Measurements from ENCODE around the gene FAM47B. TPM values are rescaled to one million over a fixed set of nuclear protein-coding genes. Genes with fewer than 3 reads are reported as not detected.

The FAM47B gene
- total RNA-seq, 1 donor from 2014 or later: not detected

- DNase-seq (ENCODE audit: low read depth, low spot score): no peak
- no peaks in the 10 kb centered on the region for H3K27me3 Mint-ChIP-seq (ENCODE audit: low read depth)
- H3K4me3 Mint-ChIP-seq: no peak overlapping the region
- no peak for TF ChIP-seq CTCF (conservative IDR thresholded peaks at IDR 0.05)
- peaks cover 9% of the 10 kb centered on the region for H3K9me3 Mint-ChIP-seq
- H3K4me1 Mint-ChIP-seq: no peaks in the 10 kb centered on the region
- no peaks in the 10 kb centered on the region for H3K36me3 Mint-ChIP-seq (ENCODE audit: low read depth)
- H3K27ac Mint-ChIP-seq (ENCODE audit: unreplicated experiment): no peak overlapping the region
Measured at GRCh38 chrX:34943235-34943634, 639 bp downstream of the FAM47B start.

GRCh38 chrX:34956916-34957315 lies 14.3 kb downstream of the FAM47B start:
- DNase-seq (ENCODE audit: low read depth, low spot score): no peak
- Mint-ChIP-seq H3K27ac (ENCODE audit: unreplicated experiment) (no peak overlapping the region), H3K4me3 (no peak overlapping the region), H3K36me3 (ENCODE audit: low read depth) (no peaks in the 10 kb centered on the region), H3K27me3 (ENCODE audit: low read depth) (no peaks in the 10 kb centered on the region), H3K4me1 (no peaks in the 10 kb centered on the region), H3K9me3 (no peaks in the 10 kb centered on the region)
- TF ChIP-seq CTCF (conservative IDR thresholded peaks at IDR 0.05): no peak

GRCh38 chrX:34961662-34962061 lies 19.1 kb downstream of the FAM47B start:
- H3K36me3 Mint-ChIP-seq (ENCODE audit: low read depth): no peaks in the 10 kb centered on the region
- H3K4me1 Mint-ChIP-seq: no peaks in the 10 kb centered on the region
- no peaks in the 10 kb centered on the region for H3K9me3 Mint-ChIP-seq
- H3K4me3 Mint-ChIP-seq: no peak overlapping the region
- TF ChIP-seq CTCF (conservative IDR thresholded peaks at IDR 0.05): no peak
- H3K27ac Mint-ChIP-seq (ENCODE audit: unreplicated experiment): no peak overlapping the region
- DNase-seq (ENCODE audit: low read depth, low spot score): no peak
- H3K27me3 Mint-ChIP-seq (ENCODE audit: low read depth): no peaks in the 10 kb centered on the region

- no peak for DNase-seq (ENCODE audit: low read depth, low spot score)
- H3K9me3 Mint-ChIP-seq: peaks cover 3% of the 10 kb centered on the region
- H3K4me1 Mint-ChIP-seq: no peaks in the 10 kb centered on the region
- no peaks in the 10 kb centered on the region for H3K27me3 Mint-ChIP-seq (ENCODE audit: low read depth)
- no peak overlapping the region for H3K27ac Mint-ChIP-seq (ENCODE audit: unreplicated experiment)
- H3K4me3 Mint-ChIP-seq: no peak overlapping the region
- no peaks in the 10 kb centered on the region for H3K36me3 Mint-ChIP-seq (ENCODE audit: low read depth)
- TF ChIP-seq CTCF (conservative IDR thresholded peaks at IDR 0.05): no peak
Measured at GRCh38 chrX:34972206-34972605, 29.6 kb downstream of the FAM47B start.

GRCh38 chrX:34978171-34978570 lies 35.6 kb downstream of the FAM47B start:
- H3K4me3 Mint-ChIP-seq: no peak overlapping the region
- peaks cover 10% of the 10 kb centered on the region for H3K36me3 Mint-ChIP-seq (ENCODE audit: low read depth)
- peaks cover 19% of the 10 kb centered on the region for H3K9me3 Mint-ChIP-seq
- DNase-seq (ENCODE audit: low read depth, low spot score): no peak
- no peaks in the 10 kb centered on the region for H3K4me1 Mint-ChIP-seq
- no peak for TF ChIP-seq CTCF (conservative IDR thresholded peaks at IDR 0.05)
- no peaks in the 10 kb centered on the region for H3K27me3 Mint-ChIP-seq (ENCODE audit: low read depth)
- no peak overlapping the region for H3K27ac Mint-ChIP-seq (ENCODE audit: unreplicated experiment)

- DNase-seq (ENCODE audit: low read depth, low spot score): no peak
- H3K4me1 Mint-ChIP-seq: no peaks in the 10 kb centered on the region
- no peak for TF ChIP-seq CTCF (conservative IDR thresholded peaks at IDR 0.05)
- H3K27ac Mint-ChIP-seq (ENCODE audit: unreplicated experiment): no peak overlapping the region
- no peaks in the 10 kb centered on the region for H3K36me3 Mint-ChIP-seq (ENCODE audit: low read depth)
- no peaks in the 10 kb centered on the region for H3K27me3 Mint-ChIP-seq (ENCODE audit: low read depth)
- peaks cover 6% of the 10 kb centered on the region for H3K9me3 Mint-ChIP-seq
- no peak overlapping the region for H3K4me3 Mint-ChIP-seq
Measured at GRCh38 chrX:34987646-34988045, 45.0 kb downstream of the FAM47B start.
